Small intestine (tissue), 7 donors: ENCODE measurements around the gene EXD3. TPM values are rescaled to one million over a fixed set of nuclear protein-coding genes. Genes with fewer than 3 reads are reported as not detected.
A peak's percentile ranks its signal among the peaks of the same experiment; 100 is the strongest.

ENCODE experiments used
- DNase-seq, 2 donors: peaks; one replicate each; pipeline versions ENCODE4 v3.0.0 to v3.0.0-alpha.2; 2013
- FAIRE-seq: peaks from 2 replicates; lab custom pipeline; 2012; peaks lifted over from hg19 to GRCh38; lab: Jason Lieb, UNC
- H3K27ac ChIP-seq, 3 donors: one replicate each; pipeline ENCODE4 v1.5.1; 2013; ENCODE audit warnings: low read length in 2 of 3, mild to moderate bottlenecking in 2 of 3, control low read depth in 1 of 3, inconsistent platforms in 1 of 3, low read depth in 1 of 3, moderate library complexity in 1 of 3
- H3K27me3 ChIP-seq, 3 donors: one replicate each; pipeline ENCODE4 v1.6.1; 2013; ENCODE audit warnings: low read length in 3 of 3, inconsistent platforms in 1 of 3; ENCODE audit not compliant: control insufficient read depth in 3 of 3, insufficient read depth in 3 of 3
- H3K36me3 ChIP-seq, 3 donors: one replicate each; pipeline ENCODE4 v1.6.1; 2013; ENCODE audit warnings: low read length in 3 of 3, inconsistent platforms in 1 of 3, low read depth in 1 of 3, mild to moderate bottlenecking in 1 of 3, moderate library complexity in 1 of 3; ENCODE audit not compliant: control insufficient read depth in 3 of 3, insufficient read depth in 2 of 3
- H3K4me1 ChIP-seq, 3 donors: one replicate each; pipeline ENCODE4 v1.6.1; 2013; ENCODE audit warnings: low read length in 2 of 3, inconsistent platforms in 1 of 3, low read depth in 1 of 3, mild to moderate bottlenecking in 1 of 3, moderate library complexity in 1 of 3; ENCODE audit not compliant: control insufficient read depth in 3 of 3, insufficient read depth in 2 of 3
- H3K4me3 ChIP-seq, 3 donors: one replicate each; pipeline ENCODE4 v1.5.1; 2013; ENCODE audit warnings: low read length in 3 of 3, control low read depth in 1 of 3, inconsistent platforms in 1 of 3, low read depth in 1 of 3, mild to moderate bottlenecking in 1 of 3, moderate library complexity in 1 of 3
- H3K9me3 ChIP-seq, 2 donors: one replicate each; pipeline ENCODE4 v1.6.1; 2013; ENCODE audit warnings: low read depth in 1 of 2, low read length in 1 of 2; ENCODE audit not compliant: control insufficient read depth in 2 of 2, insufficient read depth in 1 of 2
- WGBS, 3 donors: extraction: QIAGEN DNeasy Blood & Tissue Kit; methylation state at CpG; one replicate each; pipeline ENCODE4 v1.1.7; 2013; 5-methylcytosine and 5-hydroxymethylcytosine counted together
- polyA plus RNA-seq, 4 donors: library from polyadenylated mRNA; stranded (reverse) in 3 of 4; unstranded in 1 of 4; fragments of 200-250 nt in 3 of 4; fragments of 120-200 nt in 1 of 4; gene quantifications; one replicate each; pipeline versions ENCODE4 v1.2.1 to v1.2.3, GENCODE V29; 2013
- donor health status: healthy with polysubstance abuse.
- donor health status: control.
- donor health status: control.
- donor health status: Bipolar disorder and iron deficiency.
- donor health status: healthy.

Gene EXD3
- polyA plus RNA-seq, 4 donors, result 15.0 to 47.8 (median 32.4) TPM

DNA sequence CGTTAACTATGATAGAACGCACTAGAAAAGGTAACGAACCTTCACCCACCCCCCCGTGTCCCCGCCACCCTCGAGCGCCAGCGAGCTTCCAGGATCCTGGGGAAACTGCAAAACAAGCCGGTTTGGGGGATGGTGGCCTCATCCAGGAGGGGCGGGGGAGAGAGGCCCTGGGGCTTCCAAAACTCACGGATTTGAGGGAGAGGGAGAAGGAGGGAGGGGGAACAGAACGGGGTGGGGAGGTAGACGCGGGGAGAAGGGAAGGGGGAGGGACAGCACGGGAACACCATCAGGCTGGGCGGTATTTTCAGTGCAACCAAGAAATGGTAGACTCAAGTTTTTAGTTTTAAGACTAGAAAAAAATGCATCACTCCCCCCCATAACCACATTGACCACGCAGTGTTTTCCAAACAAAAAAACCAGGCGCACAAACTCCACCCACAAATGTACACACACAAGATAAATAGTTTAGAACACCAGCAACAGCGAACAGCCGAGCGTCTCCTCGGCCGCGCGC, 122.3 kb downstream of the EXD3 start:
- FAIRE-seq (no peak), DNase-seq (peak in 1 of 2 donors; percentile 79)
- WGBS, 3 donors, result 0 to 3% (median 1%) methylated on average over 25 of the region's 25 CpGs
- Histone ChIP-seq H3K4me1 (peaks cover 2 to 59% (median 4%) of the 10 kb centered on the region in 3 donors), H3K36me3 (peaks cover 0 to 41% (median 0%) of the 10 kb centered on the region in 3 donors), H3K27me3 (no peaks in the 10 kb centered on the region), H3K9me3 (no peaks in the 10 kb centered on the region), H3K4me3 (peak overlapping the region; percentile 66 to 84 (median 66)), H3K27ac (peak overlapping the region; percentile 66 to 96 (median 87))

DNA sequence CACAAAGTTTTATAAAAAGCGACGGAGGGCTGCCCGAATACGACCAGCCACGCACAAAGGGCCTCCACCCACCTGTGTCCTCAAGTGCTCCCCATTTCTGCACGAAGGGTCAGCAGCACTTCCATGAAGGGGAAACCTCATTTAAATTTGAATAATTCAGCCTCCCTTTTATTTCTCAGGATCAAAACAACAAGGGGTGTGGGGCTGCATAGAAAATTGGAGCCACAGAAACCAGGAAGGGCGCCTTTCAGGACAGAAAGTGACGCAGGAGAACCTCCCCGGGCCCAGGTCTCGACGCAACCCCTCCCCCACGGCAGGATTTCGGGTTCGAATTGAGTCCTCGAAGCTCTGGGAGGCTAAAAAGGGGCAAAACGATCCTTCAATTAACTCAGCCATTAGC, 123.0 kb downstream of the EXD3 start:
- Histone ChIP-seq H3K36me3 (peaks cover 0 to 41% (median 0%) of the 10 kb centered on the region in 3 donors), H3K4me3 (peak overlapping the region; percentile 16 to 84 (median 66)), H3K9me3 (peaks cover 0 to 1% of the 10 kb centered on the region in 2 donors), H3K27ac (peak overlapping the region; percentile 74 to 87 (median 87)), H3K4me1 (peaks cover 2 to 55% (median 4%) of the 10 kb centered on the region in 3 donors), H3K27me3 (peaks cover 0 to 1% (median 0%) of the 10 kb centered on the region in 3 donors)
- DNase-seq, result peak; percentile 59 to 66
- 10 to 30% (median 26%) methylated on average over 16 of the region's 16 CpGs for WGBS, 3 donors
- FAIRE-seq, result no peak

DNA sequence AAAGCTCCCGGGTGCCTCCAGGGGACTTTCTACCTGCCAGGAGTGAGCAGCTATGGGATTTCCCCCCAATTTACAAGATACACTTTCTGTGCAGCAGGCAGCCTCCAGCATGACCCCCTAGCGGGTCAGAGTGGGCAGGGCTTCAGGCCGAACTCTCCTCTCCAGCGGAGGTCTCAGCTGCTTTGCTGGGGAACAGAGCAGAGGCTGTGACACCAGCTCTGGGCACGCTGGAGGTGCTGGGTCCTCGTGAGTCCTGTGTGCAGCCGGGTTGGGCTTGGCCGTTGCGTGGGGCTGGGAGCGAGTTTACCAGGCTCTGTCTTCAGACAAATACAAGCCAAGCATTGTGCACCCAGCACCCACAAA, 123.8 kb downstream of the EXD3 start:
- H3K4me3 ChIP-seq, result peak overlapping the region in 2 of 3 donors; percentile 66 to 84
- H3K9me3 ChIP-seq, result peaks cover 0 to 9% of the 10 kb centered on the region in 2 donors
- 9 to 44% (median 20%) methylated on average over 10 of the region's 10 CpGs for WGBS, 3 donors
- peaks cover 0 to 5% (median 0%) of the 10 kb centered on the region in 3 donors for H3K27me3 ChIP-seq
- FAIRE-seq (no peak), DNase-seq (no peak)
- peaks cover 0 to 41% (median 0%) of the 10 kb centered on the region in 3 donors for H3K36me3 ChIP-seq
- peak overlapping the region; percentile 69 to 90 (median 87) for H3K27ac ChIP-seq
- H3K4me1 ChIP-seq, result peaks cover 0 to 55% (median 3%) of the 10 kb centered on the region in 3 donors

DNA sequence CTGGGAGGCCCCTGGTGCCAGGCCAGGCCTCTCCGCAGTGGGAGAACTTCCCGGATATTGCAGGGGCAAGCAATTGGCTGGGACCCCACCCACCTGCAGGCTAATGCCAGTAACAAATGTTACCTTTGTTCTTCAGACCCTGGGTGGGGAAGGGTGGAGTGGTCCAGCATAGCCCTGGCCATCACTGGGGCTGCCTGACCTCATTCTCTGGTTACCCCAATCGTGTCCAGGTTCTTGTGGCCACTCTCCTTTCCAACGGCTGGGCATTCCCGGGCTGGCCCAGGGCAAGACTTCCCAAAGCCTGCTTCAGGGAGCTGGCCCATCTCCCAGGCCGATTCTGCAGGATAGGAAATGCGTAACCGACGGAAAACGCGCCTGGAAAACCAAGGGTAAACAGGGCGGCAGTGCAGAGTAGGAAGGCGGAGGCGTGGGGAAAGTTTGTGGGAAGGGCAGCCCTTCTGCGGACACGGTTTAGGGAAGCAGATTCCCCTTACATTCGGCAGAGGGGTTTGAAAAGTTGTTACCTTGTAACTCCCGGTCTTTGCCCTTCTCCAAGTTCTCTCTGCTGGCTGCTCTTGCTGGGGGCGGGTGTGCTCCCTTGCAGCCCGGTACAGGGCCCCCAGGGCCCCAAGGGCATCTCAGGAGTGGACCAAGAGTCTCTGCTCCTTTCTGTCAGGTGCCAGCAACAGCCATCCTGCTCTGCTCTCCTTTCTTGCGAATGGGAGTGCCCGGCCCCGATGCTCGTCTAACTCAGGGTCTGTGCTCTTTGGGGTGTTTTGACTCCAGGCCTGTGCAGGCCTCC, 124.4 kb downstream of the EXD3 start:
- Histone ChIP-seq H3K27me3 (peaks cover 0 to 6% (median 0%) of the 10 kb centered on the region in 3 donors), H3K36me3 (peaks cover 0 to 37% (median 0%) of the 10 kb centered on the region in 3 donors), H3K27ac (peak overlapping the region; percentile 69 to 90 (median 87)), H3K4me1 (peaks cover 0 to 51% (median 0%) of the 10 kb centered on the region in 3 donors), H3K9me3 (peaks cover 0 to 9% of the 10 kb centered on the region in 2 donors), H3K4me3 (peak overlapping the region in 2 of 3 donors; percentile 66 to 84)
- peak; percentile 60 to 74 for DNase-seq
- FAIRE-seq, result no peak
- 16 to 46% (median 24%) methylated on average over 24 of the region's 24 CpGs for WGBS, 3 donors

DNA sequence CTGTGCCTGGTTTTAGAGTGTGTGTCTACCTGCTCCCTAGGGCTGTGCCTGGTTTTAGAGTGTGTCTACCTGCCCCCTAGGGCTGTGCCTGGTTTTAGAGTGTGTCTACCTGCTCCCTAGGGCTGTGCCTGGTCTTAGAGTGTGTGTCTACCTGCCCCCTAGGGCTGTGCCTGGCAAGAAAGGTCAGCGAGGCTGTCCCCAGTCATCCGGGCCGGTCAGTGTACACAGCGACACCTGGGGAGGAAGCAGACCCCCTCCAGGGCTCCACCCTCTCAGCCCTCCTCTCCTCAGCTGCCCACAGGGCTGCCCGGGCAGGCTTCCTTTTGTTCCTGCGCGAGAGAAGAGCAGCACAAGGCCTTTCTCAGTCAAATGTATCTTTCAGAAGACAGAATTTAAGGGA, 125.0 kb downstream of the EXD3 start:
- Histone ChIP-seq H3K27ac (peak overlapping the region; percentile 69 to 90 (median 87)), H3K4me3 (peak overlapping the region in 1 of 3 donors; percentile 84), H3K27me3 (peaks cover 0 to 6% (median 0%) of the 10 kb centered on the region in 3 donors), H3K36me3 (peaks cover 0 to 37% (median 0%) of the 10 kb centered on the region in 3 donors), H3K9me3 (peaks cover 0 to 10% of the 10 kb centered on the region in 2 donors), H3K4me1 (peaks cover 0 to 51% (median 0%) of the 10 kb centered on the region in 3 donors)
- FAIRE-seq (no peak), DNase-seq (no peak)
- 10 to 52% (median 31%) methylated on average over 6 to 7 of the region's 7 CpGs for WGBS, 3 donors

DNA sequence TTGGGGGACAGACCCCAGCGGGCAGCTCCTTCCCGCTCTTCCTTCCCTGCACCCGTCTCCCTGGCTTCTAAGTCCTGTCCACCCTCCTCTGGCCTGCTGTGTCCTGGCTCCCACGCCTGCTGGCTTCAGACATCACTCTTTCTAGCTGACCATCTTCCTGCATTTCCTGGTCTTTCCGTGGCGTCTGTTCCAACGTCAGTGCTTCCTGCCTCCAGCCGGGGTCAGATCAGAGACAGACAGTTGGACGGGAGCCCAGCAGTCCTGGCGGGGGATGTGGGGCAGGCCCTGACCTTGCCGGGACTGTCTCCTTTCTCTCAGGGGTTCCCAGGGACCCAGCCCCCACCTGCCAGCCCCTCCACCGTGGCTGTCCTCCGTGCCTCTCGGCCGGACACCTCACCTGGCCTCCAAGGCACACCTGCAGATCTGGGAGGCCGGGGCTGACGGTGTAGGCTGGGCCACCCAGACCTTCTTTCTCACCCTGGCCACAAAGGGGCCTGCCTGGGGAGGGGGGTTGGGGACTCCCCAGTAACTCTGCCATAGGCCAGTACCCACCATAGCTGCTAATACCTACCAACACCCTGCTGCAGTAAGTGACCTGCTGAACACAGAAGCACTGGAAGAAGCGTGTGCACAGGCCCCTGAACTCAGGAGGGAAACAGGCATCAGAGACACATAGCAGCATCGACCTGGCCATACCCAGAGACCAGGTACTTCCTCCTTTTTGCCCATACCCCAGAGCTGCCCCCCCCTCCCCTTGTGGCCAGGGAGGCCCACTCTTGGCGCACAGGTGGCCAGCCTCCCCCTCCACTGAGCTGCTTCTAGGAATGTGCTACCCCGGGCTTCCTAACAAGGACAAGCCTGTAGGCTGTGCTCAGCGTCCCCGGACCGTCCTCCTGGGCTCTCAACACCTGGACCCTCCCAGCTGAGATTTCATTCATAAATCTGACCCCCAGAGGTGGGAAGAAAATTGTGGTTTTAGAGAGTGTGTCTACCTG, 126.0 kb downstream of the EXD3 start:
- WGBS, 3 donors, result 16 to 38% (median 19%) methylated on average over 23 to 24 of the region's 24 CpGs
- H3K9me3 ChIP-seq, result peaks cover 0 to 12% of the 10 kb centered on the region in 2 donors
- FAIRE-seq, result no peak
- H3K36me3 ChIP-seq, result peaks cover 0 to 37% (median 0%) of the 10 kb centered on the region in 3 donors
- H3K27me3 ChIP-seq, result peaks cover 0 to 6% (median 0%) of the 10 kb centered on the region in 3 donors
- DNase-seq, result peak; percentile 52 to 80
- H3K4me1 ChIP-seq, result peaks cover 0 to 50% (median 0%) of the 10 kb centered on the region in 3 donors
- H3K27ac ChIP-seq, result peak overlapping the region; percentile 87 to 98 (median 90)
- H3K4me3 ChIP-seq, result peak overlapping the region; percentile 55 to 86 (median 71)

DNA sequence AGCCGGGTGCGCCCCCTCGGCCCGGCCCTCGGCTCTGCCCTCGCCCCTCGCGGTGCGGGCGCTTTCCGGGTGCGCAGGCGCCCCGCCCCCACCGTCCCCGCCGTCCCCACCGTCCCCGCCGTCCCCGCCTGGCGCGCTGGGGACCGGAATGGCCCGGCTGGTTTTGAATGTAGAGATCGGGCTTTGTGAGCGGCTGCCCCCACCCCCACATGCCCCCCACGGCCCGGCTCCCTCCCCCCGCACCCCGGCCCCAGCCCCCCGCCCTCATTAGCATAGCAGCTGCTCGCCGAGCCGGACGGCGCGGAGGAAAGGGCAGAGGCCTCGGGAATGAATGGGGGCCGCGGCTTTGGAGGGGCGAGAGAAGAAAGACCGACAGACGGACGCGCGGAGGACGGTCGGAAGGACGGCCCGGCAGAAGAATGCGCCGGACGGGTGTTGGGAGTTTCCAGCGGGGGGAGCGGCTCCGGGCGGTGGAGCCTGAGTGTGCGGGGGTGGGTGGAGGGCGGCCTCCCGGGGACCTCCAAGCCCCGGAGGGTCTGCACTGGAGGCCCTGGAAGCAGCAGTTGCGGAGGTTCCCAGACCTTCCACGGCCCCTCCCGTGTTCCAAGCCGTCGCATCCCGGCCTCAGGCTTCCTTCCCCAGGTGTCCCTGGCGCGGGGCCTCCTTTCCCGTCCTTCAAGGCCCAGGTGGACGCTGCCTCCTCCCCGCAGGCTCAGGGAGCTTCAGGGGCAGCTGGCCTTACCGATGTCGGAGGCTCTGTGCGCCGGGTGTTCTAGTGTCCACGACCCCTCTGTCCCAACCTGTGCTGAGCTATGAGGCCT, 126.9 kb downstream of the EXD3 start:
- FAIRE-seq, result no peak
- Histone ChIP-seq H3K9me3 (peaks cover 0 to 12% of the 10 kb centered on the region in 2 donors), H3K4me3 (peak overlapping the region; percentile 55 to 86 (median 71)), H3K36me3 (peaks cover 0 to 37% (median 0%) of the 10 kb centered on the region in 3 donors), H3K27me3 (peaks cover 0 to 6% (median 0%) of the 10 kb centered on the region in 3 donors), H3K27ac (peak overlapping the region; percentile 87 to 98 (median 90)), H3K4me1 (peaks cover 0 to 50% (median 0%) of the 10 kb centered on the region in 3 donors)
- 2 to 11% (median 7%) methylated on average over 41 to 78 of the region's 78 CpGs for WGBS, 3 donors
- peak; percentile 42 to 43 for DNase-seq
